ENCODE data around the gene DIAPH2. TPM values are rescaled to one million over a fixed set of nuclear protein-coding genes. Genes with fewer than 3 reads are reported as not detected.
A peak's percentile ranks its signal among the peaks of the same experiment; 100 is the strongest.

DIAPH2 gene
- total RNA-seq, 2 donors from 2014 or later = 11.6 to 12.7 TPM

DNA sequence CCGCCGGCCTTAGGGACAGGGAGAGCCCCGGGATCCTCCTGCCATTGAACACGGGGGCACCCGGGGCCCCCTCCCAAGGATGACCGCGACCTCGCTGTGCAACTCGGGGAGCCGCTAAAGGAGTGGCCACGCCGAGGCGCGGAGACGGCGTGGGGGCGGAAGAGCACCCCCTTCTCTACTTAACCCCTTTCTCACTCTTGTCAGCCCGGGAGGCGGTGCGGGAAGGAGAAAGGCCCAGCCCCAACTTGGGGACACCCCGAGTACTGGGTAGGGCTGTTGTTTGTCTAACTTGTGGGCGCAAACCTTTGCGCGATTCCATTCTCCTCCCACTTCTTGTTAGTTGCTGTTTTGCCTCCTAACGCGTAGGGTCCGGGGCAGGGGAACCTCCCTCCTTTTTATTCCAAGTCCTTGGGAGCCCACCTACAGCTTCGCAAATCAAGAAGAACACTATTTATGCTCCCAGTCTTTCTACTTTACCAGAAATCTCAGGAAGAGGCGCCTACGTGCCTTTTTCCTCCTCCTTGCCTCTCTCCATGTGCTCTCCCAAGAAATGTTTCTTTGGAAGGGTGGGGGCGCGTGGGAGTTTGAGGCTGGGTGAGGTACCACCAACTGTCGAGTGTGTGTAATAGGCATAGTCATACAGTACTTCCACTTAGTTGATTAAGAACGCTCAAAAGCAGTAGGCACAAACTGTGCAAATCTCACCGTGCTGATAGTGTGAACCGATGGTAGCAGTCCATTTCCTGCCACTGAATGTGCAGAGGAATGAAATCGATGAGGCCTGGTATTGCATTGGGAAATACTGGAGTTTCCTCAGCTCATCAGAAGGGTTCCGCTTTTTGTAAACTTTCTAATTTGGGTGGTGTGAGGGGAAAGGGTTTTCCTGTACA lies 813 bp downstream of the DIAPH2 start:
- Histone ChIP-seq H3K4me3 (peak overlapping the region; percentile 62 to 69), H3K9me3 (no peaks in the 10 kb centered on the region), H3K27ac (peak overlapping the region; percentile 74 to 79), H3K27me3 (no peaks in the 10 kb centered on the region), H3K36me3 (no peaks in the 10 kb centered on the region), H3K4me1 (peaks cover 0 to 4% of the 10 kb centered on the region in 2 donors)
- DNase-seq (ENCODE audit: low spot score) = peak; percentile 63
- TF ChIP-seq, protein P1, sequence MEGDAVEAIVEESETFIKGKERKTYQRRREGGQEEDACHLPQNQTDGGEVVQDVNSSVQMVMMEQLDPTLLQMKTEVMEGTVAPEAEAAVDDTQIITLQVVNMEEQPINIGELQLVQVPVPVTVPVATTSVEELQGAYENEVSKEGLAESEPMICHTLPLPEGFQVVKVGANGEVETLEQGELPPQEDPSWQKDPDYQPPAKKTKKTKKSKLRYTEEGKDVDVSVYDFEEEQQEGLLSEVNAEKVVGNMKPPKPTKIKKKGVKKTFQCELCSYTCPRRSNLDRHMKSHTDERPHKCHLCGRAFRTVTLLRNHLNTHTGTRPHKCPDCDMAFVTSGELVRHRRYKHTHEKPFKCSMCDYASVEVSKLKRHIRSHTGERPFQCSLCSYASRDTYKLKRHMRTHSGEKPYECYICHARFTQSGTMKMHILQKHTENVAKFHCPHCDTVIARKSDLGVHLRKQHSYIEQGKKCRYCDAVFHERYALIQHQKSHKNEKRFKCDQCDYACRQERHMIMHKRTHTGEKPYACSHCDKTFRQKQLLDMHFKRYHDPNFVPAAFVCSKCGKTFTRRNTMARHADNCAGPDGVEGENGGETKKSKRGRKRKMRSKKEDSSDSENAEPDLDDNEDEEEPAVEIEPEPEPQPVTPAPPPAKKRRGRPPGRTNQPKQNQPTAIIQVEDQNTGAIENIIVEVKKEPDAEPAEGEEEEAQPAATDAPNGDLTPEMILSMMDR (IDR thresholded peaks at IDR 0.05) = no peak

DNA sequence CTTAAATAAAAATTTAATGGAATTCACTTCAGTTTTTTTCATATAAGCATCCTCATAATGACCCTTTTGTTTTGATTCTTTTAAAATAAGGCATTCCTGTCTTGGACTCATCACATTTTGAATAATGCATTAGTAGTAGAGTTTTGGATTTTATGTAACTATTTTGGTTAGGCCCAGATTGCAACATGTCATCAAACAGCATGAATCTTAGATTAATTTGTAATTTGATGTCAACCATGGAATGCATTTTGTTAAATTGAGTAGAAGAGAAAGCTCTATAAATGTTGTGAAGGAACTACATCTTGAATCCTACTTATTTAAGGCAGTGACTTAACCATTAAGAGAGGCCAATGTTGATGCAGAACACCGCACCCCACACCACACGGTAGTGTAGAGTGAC lies 3.1 kb downstream of the DIAPH2 start:
- Histone ChIP-seq H3K36me3 (no peaks in the 10 kb centered on the region), H3K4me3 (no peak overlapping the region), H3K4me1 (peaks cover 0 to 4% of the 10 kb centered on the region in 2 donors), H3K27me3 (no peaks in the 10 kb centered on the region), H3K9me3 (no peaks in the 10 kb centered on the region), H3K27ac (no peak overlapping the region)
- TF ChIP-seq, protein P1 (IDR thresholded peaks at IDR 0.05) = no peak
- DNase-seq (ENCODE audit: low spot score) = no peak

- Histone ChIP-seq H3K36me3 (no peaks in the 10 kb centered on the region), H3K4me3 (no peak overlapping the region), H3K9me3 (no peaks in the 10 kb centered on the region), H3K27ac (no peak overlapping the region), H3K4me1 (peaks cover 0 to 3% of the 10 kb centered on the region in 2 donors), H3K27me3 (no peaks in the 10 kb centered on the region)
- DNase-seq (ENCODE audit: low spot score) = no peak
- TF ChIP-seq, protein P1 (IDR thresholded peaks at IDR 0.05) = no peak
Observed at GRCh38 chrX:96688789-96689188, 4.1 kb downstream of the DIAPH2 start.

DNA sequence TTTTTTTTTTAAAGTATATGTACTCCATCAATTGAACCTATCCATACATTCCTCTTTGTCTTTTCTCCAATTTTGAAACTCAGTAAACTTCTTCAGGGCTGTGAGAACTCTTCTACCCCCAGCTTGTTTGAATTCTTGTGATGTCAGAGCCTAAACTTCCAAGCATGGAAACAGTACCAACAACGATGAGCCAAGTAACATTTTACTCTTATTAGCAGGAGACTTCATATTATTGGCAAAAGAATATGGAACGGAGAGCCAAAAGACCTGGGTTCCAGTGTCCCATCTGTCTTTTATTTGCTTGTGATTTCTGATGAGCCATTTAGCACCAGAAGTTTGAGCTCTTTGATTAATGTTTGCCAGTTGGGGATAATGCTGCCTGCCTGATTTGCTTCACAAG lies 5.3 kb downstream of the DIAPH2 start:
- Histone ChIP-seq H3K36me3 (no peaks in the 10 kb centered on the region), H3K9me3 (no peaks in the 10 kb centered on the region), H3K27me3 (no peaks in the 10 kb centered on the region), H3K4me1 (no peaks in the 10 kb centered on the region), H3K27ac (no peak overlapping the region), H3K4me3 (no peak overlapping the region)
- no peak for DNase-seq (ENCODE audit: low spot score)
- TF ChIP-seq, protein P1 (IDR thresholded peaks at IDR 0.05) = no peak

DNA sequence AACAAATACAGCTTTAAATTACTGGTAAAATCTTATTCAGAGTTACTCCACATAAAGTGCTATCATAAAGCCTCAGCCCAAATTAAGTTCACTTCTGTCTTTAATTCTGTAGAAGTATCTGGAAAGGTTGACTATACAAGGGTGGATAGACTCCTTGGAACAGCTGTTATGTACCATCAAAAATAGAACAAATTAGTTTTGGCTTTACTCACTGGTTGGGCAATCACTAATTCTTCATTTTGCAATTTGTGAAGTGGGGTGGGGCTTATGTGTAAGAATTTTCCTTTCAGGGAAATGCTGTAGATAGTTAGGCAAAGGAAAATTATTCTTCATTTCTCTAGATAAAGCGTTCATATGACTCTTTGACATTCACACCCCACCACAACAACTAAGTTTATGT lies 7.8 kb downstream of the DIAPH2 start:
- peak overlapping the region in 1 of 2 donors; percentile 26 for H3K27ac ChIP-seq
- TF ChIP-seq, protein P1 (IDR thresholded peaks at IDR 0.05) = no peak

More for the DNA sequence above, 7.8 kb downstream of the DIAPH2 start:
- Histone ChIP-seq H3K36me3 (no peaks in the 10 kb centered on the region), H3K9me3 (no peaks in the 10 kb centered on the region), H3K4me3 (no peak overlapping the region), H3K4me1 (no peaks in the 10 kb centered on the region), H3K27me3 (no peaks in the 10 kb centered on the region)
- no peak for DNase-seq (ENCODE audit: low spot score)
